GM23338 (cell line): ENCODE measurements around the gene UBE2G1. TPM values are rescaled to one million over a fixed set of nuclear protein-coding genes. Genes with fewer than 3 reads are reported as not detected.
A peak's percentile ranks its signal among the peaks of the same experiment; 100 is the strongest.

ENCODE experiments used
- ATAC-seq: fragments of 200-7000 bp; cut with Tn5 transposase; 3 replicates; pipeline ENCODE4 v1.9.1; 2020
- DNase-seq: peaks from one replicate; pipeline ENCODE4 v3.0.0-alpha.2; 2015; ENCODE audit warnings: low spot score
- H2AFZ ChIP-seq: fragments of 200-600 bp; sonication (generic); 2 replicates; pipeline ENCODE4 v1.8.0; 2016; ENCODE audit warnings: antibody characterized with exemption, mild to moderate bottlenecking, moderate library complexity
- H3F3A ChIP-seq: fragments of 200-600 bp; sonication (generic); replicated peaks from 2 replicates; pipeline ENCODE4 v1.8.0; 2017; ENCODE audit warnings: antibody characterized with exemption, mixed run types, low read depth
- H3K27ac ChIP-seq: fragments of 200-600 bp; sonication (generic); 2 replicates; pipeline ENCODE4 v1.6.1; 2016; ENCODE audit warnings: low read depth
- H3K27me3 ChIP-seq: fragments of 200-600 bp; sonication (generic); 2 replicates; pipeline ENCODE4 v1.8.0; 2016; ENCODE audit warnings: mild to moderate bottlenecking, mixed run types, moderate library complexity; ENCODE audit not compliant: insufficient read depth
- H3K36me3 ChIP-seq: fragments of 200-600 bp; sonication (generic); 2 replicates; pipeline ENCODE4 v1.8.0; 2016; ENCODE audit warnings: mild to moderate bottlenecking; ENCODE audit not compliant: insufficient read depth
- H3K4me1 ChIP-seq: fragments of 200-600 bp; sonication (generic); 2 replicates; pipeline ENCODE4 v1.8.0; 2016; ENCODE audit warnings: mild to moderate bottlenecking, moderate library complexity; ENCODE audit not compliant: insufficient read depth
- H3K4me2 ChIP-seq: fragments of 200-600 bp; sonication (generic); 2 replicates; pipeline ENCODE4 v1.7.1; 2017; ENCODE audit warnings: mixed run types
- H3K4me3 ChIP-seq: fragments of 200-600 bp; sonication (generic); 2 replicates; pipeline ENCODE4 v1.6.1; 2016; ENCODE audit warnings: mixed run types
- H3K79me2 ChIP-seq: fragments of 200-600 bp; sonication (generic); replicated peaks from 2 replicates; pipeline ENCODE4 v1.8.0; 2017; ENCODE audit warnings: mild to moderate bottlenecking; ENCODE audit not compliant: insufficient read depth
- H3K9me2 ChIP-seq: fragments of 200-600 bp; sonication (generic); 2 replicates; pipeline ENCODE4 v1.8.0; 2017; ENCODE audit not compliant: insufficient read depth
- H4K20me1 ChIP-seq: fragments of 200-600 bp; sonication (generic); replicated peaks from 2 replicates; pipeline ENCODE4 v1.8.0; 2017; ENCODE audit warnings: mild to moderate bottlenecking; ENCODE audit not compliant: insufficient read depth
- H3K27ac Mint-ChIP-seq: 2 replicates; pipeline ENCODE4 v1.8.0; 2020; ENCODE audit warnings: inconsistent platforms, mild to moderate bottlenecking, moderate library complexity, mixed read lengths
- H3K27me3 Mint-ChIP-seq: 3 replicates; pipeline ENCODE4 v1.8.0; 2022; ENCODE audit warnings: low read depth, mild to moderate bottlenecking, moderate library complexity, mixed read lengths, inconsistent platforms; ENCODE audit not compliant: insufficient read depth, poor library complexity
- H3K36me3 Mint-ChIP-seq: 3 replicates; pipeline ENCODE4 v1.8.0; 2021; ENCODE audit warnings: low read depth, mild to moderate bottlenecking, inconsistent platforms, moderate library complexity, mixed read lengths
- H3K4me1 Mint-ChIP-seq: 3 replicates; pipeline ENCODE4 v1.8.0; 2020; ENCODE audit warnings: mild to moderate bottlenecking, inconsistent platforms, mixed read lengths
- H3K4me3 Mint-ChIP-seq: 3 replicates; pipeline ENCODE4 v1.8.0; 2021; ENCODE audit warnings: moderate library complexity, mild to moderate bottlenecking, inconsistent platforms, mixed read lengths
- H3K9me3 Mint-ChIP-seq: 3 replicates; pipeline ENCODE4 v1.8.0; 2020; ENCODE audit warnings: moderate library complexity, mild to moderate bottlenecking, inconsistent platforms, mixed read lengths
- JUNB ChIP-seq: IDR thresholded peaks from one replicate; pipeline ENCODE4 v1.6.1; 2016; ENCODE audit warnings: antibody characterized with exemption; ENCODE audit not compliant: unreplicated experiment
- NANOG ChIP-seq: IDR thresholded peaks from 2 replicates; pipeline ENCODE4 v1.6.1; 2016; ENCODE audit warnings: antibody characterized with exemption, borderline replicate concordance
- POLR2AphosphoS5 ChIP-seq: IDR thresholded peaks from 2 replicates; pipeline ENCODE4 v1.6.1; 2016; ENCODE audit warnings: antibody characterized with exemption, low read depth
- STAT1 ChIP-seq: IDR thresholded peaks from one replicate; pipeline ENCODE4 v1.6.1; 2016; ENCODE audit warnings: antibody characterized with exemption; ENCODE audit not compliant: unreplicated experiment
- ZNF114 ChIP-seq: fragments of 250-450 bp; sonication (Bioruptor Pico); IDR thresholded peaks from 2 replicates; pipeline ENCODE4 v1.5.0; 2020; ENCODE audit warnings: mild to moderate bottlenecking, moderate library complexity
- ZNF331 ChIP-seq: fragments of 250-450 bp; sonication (Bioruptor Pico); IDR thresholded peaks from 2 replicates; pipeline ENCODE4 v1.5.0; 2020; ENCODE audit warnings: low read depth, mild to moderate bottlenecking, moderate library complexity
- ZNF462 ChIP-seq: fragments of 250-450 bp; sonication (Bioruptor Pico); IDR thresholded peaks from 2 replicates; pipeline ENCODE4 v1.5.0; 2020; ENCODE audit warnings: mild to moderate bottlenecking, moderate library complexity
- polyA plus RNA-seq: library from polyadenylated mRNA; unstranded; fragments of >200 nt; fragmentation: Nextera tagmentation; extraction: Ambion mirVana; gene quantifications from 2 replicates; pipeline ENCODE4 v1.2.1, GENCODE V29; 2016
- total RNA-seq: library from RNA; depleted of rRNA; stranded (reverse); fragments of >200 nt; shearing (Covaris generic); gene quantifications from 2 replicates; pipeline ENCODE4 v1.2.3, GENCODE V29; 2014
- TF ChIP-seq, protein P1 (sequence below): IDR thresholded peaks from 2 replicates; pipeline ENCODE4 v1.6.1; 2016; ENCODE audit warnings: antibody characterized with exemption
- TF ChIP-seq, protein P2 (sequence below): IDR thresholded peaks from one replicate; pipeline ENCODE4 v1.6.1; 2018; ENCODE audit warnings: antibody characterized with exemption; ENCODE audit not compliant: unreplicated experiment

Gene UBE2G1
- total and polyA plus RNA-seq, 2 experiments from 2014 or later = 71.9 to 145 TPM

DNA sequence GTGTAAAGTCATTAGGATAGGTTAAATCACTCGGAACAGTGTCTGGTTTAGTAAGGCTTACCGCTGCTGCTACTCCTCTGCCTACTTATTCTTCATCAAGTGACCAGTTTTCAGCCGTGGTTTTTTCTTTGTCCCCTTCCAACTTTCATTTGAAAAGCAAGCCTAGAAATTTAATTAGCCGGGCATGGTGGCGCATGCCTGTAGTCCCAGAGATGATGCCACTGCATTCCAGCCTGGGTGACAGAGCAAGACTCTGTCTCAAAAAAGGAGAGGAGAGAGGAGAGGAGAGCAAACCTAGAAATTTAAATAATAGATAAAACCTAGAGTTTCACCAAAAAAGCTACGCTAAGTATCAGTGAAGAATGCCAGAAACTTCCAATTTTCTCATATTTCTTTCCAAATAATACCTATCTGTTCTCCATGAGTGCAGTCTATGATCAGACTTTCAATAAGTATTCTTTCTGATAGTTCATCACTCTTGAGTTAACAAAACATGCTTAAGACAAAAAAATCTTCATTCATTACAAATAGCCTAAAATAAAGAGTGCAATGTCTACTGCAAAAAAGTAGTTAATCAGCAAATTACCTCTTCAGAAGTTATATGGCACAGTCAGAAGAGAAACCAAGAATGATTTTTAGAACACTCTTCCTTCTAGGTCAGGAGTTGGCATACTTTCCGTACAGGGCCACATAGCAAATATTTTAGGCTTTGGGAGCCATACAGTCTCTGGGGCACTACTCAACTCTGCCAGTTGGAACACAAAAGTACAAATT, 117.8 kb downstream of the UBE2G1 start (continued):
- TF ChIP-seq, protein P1, sequence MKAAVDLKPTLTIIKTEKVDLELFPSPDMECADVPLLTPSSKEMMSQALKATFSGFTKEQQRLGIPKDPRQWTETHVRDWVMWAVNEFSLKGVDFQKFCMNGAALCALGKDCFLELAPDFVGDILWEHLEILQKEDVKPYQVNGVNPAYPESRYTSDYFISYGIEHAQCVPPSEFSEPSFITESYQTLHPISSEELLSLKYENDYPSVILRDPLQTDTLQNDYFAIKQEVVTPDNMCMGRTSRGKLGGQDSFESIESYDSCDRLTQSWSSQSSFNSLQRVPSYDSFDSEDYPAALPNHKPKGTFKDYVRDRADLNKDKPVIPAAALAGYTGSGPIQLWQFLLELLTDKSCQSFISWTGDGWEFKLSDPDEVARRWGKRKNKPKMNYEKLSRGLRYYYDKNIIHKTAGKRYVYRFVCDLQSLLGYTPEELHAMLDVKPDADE = no peak
- no peak for TF ChIP-seq JUNB
- TF ChIP-seq NANOG = no peak
- TF ChIP-seq, protein P2, sequence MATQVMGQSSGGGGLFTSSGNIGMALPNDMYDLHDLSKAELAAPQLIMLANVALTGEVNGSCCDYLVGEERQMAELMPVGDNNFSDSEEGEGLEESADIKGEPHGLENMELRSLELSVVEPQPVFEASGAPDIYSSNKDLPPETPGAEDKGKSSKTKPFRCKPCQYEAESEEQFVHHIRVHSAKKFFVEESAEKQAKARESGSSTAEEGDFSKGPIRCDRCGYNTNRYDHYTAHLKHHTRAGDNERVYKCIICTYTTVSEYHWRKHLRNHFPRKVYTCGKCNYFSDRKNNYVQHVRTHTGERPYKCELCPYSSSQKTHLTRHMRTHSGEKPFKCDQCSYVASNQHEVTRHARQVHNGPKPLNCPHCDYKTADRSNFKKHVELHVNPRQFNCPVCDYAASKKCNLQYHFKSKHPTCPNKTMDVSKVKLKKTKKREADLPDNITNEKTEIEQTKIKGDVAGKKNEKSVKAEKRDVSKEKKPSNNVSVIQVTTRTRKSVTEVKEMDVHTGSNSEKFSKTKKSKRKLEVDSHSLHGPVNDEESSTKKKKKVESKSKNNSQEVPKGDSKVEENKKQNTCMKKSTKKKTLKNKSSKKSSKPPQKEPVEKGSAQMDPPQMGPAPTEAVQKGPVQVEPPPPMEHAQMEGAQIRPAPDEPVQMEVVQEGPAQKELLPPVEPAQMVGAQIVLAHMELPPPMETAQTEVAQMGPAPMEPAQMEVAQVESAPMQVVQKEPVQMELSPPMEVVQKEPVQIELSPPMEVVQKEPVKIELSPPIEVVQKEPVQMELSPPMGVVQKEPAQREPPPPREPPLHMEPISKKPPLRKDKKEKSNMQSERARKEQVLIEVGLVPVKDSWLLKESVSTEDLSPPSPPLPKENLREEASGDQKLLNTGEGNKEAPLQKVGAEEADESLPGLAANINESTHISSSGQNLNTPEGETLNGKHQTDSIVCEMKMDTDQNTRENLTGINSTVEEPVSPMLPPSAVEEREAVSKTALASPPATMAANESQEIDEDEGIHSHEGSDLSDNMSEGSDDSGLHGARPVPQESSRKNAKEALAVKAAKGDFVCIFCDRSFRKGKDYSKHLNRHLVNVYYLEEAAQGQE = no peak

DNA sequence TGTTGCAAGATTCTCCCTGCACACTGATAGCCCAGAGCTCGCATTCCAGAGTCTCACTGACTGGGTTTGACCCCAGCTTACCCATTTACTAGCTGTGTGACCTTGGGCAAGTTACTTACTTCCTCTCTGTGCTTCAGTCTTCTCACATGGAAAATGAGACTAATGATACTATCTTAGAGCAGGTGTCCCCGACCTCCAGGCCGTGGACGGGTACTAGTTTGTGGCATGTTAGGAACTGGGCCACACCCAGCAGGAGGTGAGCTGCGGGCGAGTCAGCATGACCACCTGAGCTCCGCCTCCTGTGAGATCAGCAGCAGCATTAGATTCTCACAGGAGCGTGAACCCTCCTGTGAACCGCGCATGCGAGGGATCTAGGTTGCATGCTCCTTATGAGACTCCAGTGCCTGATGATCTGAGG, 118.5 kb downstream of the UBE2G1 start:
- H3K9me2 ChIP-seq = no peaks in the 10 kb centered on the region
- H3K4me3 Mint-ChIP-seq = no peak overlapping the region
- TF ChIP-seq ZNF462 = no peak
- no peak for TF ChIP-seq ZNF114 (CRISPR knock-in tag)
- TF ChIP-seq, protein P1 = no peak
- no peak for TF ChIP-seq POLR2AphosphoS5
- TF ChIP-seq STAT1 = no peak
- TF ChIP-seq ZNF331 (CRISPR knock-in tag) = no peak

More for the DNA sequence above, 118.5 kb downstream of the UBE2G1 start:
- Histone ChIP-seq H3K79me2 (peaks cover 99% of the 10 kb centered on the region), H4K20me1 (peaks cover 71% of the 10 kb centered on the region), H3F3A (no peaks in the 10 kb centered on the region), H3K27me3 (no peaks in the 10 kb centered on the region), H3K4me3 (no peak overlapping the region), H3K4me2 (no peak overlapping the region), H2AFZ (no peak overlapping the region), H3K4me1 (peaks cover 28% of the 10 kb centered on the region), H3K27ac (peak overlapping the region; percentile 52; the same call in 1 of the 2 replicates), H3K36me3 (no peaks in the 10 kb centered on the region; the same call in 1 of the 2 replicates)
- no peaks in the 10 kb centered on the region; the same call in 2 of the 3 replicates for H3K36me3 Mint-ChIP-seq
- peak overlapping the region; percentile 86 for H3K27ac Mint-ChIP-seq
- H3K9me3 Mint-ChIP-seq = no peaks in the 10 kb centered on the region
- no peaks in the 10 kb centered on the region for H3K27me3 Mint-ChIP-seq
- DNase-seq (peak; percentile 38), ATAC-seq (peak; percentile 79)
- peaks cover 30% of the 10 kb centered on the region for H3K4me1 Mint-ChIP-seq
